NCI-H146 treated with DMSO at 0.1 percent for 48 hours (cell line): Measurements from ENCODE around the gene MYCBPAP.
A peak's percentile ranks its signal among the peaks of the same experiment; 100 is the strongest.

ENCODE experiments used
- DNase-seq: peaks from one replicate; lab custom pipeline; 2025; ENCODE audit not compliant: unreplicated experiment; lab: John Stamatoyannopoulos, UW

The MYCBPAP gene

GRCh38 chr17:50549969-50550368, 41.7 kb downstream of the MYCBPAP start:
- no peak for DNase-seq

- peak; percentile 21 for DNase-seq
These were observed 42.6 kb downstream of the MYCBPAP start for GRCh38 chr17:50550661-50551432.

- no peak for DNase-seq
These were observed 43.2 kb downstream of the MYCBPAP start for GRCh38 chr17:50551433-50551815.

- no peak for DNase-seq
These were observed 43.6 kb downstream of the MYCBPAP start for GRCh38 chr17:50551884-50552283.

GRCh38 chr17:50554201-50554600, 46.0 kb downstream of the MYCBPAP start:
- no peak for DNase-seq

GRCh38 chr17:50556803-50557202, 48.6 kb downstream of the MYCBPAP start:
- no peak for DNase-seq

GRCh38 chr17:50557630-50558029, 49.4 kb downstream of the MYCBPAP start:
- no peak for DNase-seq

GRCh38 chr17:50558091-50558490, 49.9 kb downstream of the MYCBPAP start:
- DNase-seq: no peak

- DNase-seq: no peak
These were observed 50.3 kb downstream of the MYCBPAP start for GRCh38 chr17:50558581-50558940.

- no peak for DNase-seq
These were observed 50.8 kb downstream of the MYCBPAP start for GRCh38 chr17:50558941-50559614.

GRCh38 chr17:50559674-50560184, 51.5 kb downstream of the MYCBPAP start:
- no peak for DNase-seq

- DNase-seq: peak; percentile 67
These were observed 52.1 kb downstream of the MYCBPAP start, which contains the start of gene CACNA1G for GRCh38 chr17:50560185-50560824. Gene CACNA1G, plus strand, starts transcription at chr17:50560715. Its CDS starts 745 bp downstream, at chr17:50561460.

GRCh38 chr17:50560931-50561745, 52.9 kb downstream of the MYCBPAP start:
- DNase-seq: no peak

- DNase-seq: no peak
These were observed 53.5 kb downstream of the MYCBPAP start for GRCh38 chr17:50561746-50562141.

- DNase-seq: no peak
These were observed 54.2 kb downstream of the MYCBPAP start for GRCh38 chr17:50562242-50563091.

GRCh38 chr17:50563092-50563511, 54.9 kb downstream of the MYCBPAP start:
- no peak for DNase-seq

GRCh38 chr17:50564916-50565315, 56.7 kb downstream of the MYCBPAP start:
- DNase-seq: no peak

GRCh38 chr17:50565402-50566350, 57.4 kb downstream of the MYCBPAP start:
- DNase-seq: no peak

GRCh38 chr17:50566886-50567285, 58.6 kb downstream of the MYCBPAP start:
- DNase-seq: no peak
